Keratinocyte (primary cell): ENCODE measurements around the gene SLC17A3. TPM values are rescaled to one million over a fixed set of nuclear protein-coding genes. Genes with fewer than 3 reads are reported as not detected.

Experiments
- DNase-seq: peaks from one replicate; pipeline ENCODE4 v3.0.0-alpha.2; 2011; ENCODE audit warnings: low read depth, missing footprints, low spot score
- FAIRE-seq: peaks from 2 replicates; lab custom pipeline; 2011; peaks lifted over from hg19 to GRCh38; lab: Jason Lieb, UNC
- H2AFZ ChIP-seq: 2 replicates; pipeline ENCODE4 v1.6.0; 2012; ENCODE audit warnings: low read length, control low read depth, inconsistent platforms; ENCODE audit not compliant: control insufficient read depth
- H3K27ac ChIP-seq: 2 replicates; pipeline ENCODE4 v1.5.1; 2011; ENCODE audit warnings: low read length; ENCODE audit not compliant: control insufficient read depth, insufficient read depth
- H3K27me3 ChIP-seq: 3 replicates; pipeline ENCODE4 v1.6.0; 2011; ENCODE audit warnings: low read length; ENCODE audit not compliant: control insufficient read depth, insufficient read depth; ENCODE audit errors: extremely low read depth
- H3K36me3 ChIP-seq, 2 experiments: 2 replicates in 1 of 2; 3 replicates in 1 of 2; pipeline ENCODE4 v1.5.1; 2011; ENCODE audit warnings: low read length in 2 of 2, mild to moderate bottlenecking in 1 of 2; ENCODE audit not compliant: control insufficient read depth in 2 of 2, insufficient read depth in 2 of 2; ENCODE audit errors: extremely low read depth in 1 of 2
- H3K4me1 ChIP-seq: 3 replicates; pipeline ENCODE4 v1.5.1; 2011; ENCODE audit warnings: low read length; ENCODE audit not compliant: control insufficient read depth, insufficient read depth; ENCODE audit errors: extremely low read depth
- H3K4me2 ChIP-seq: 3 replicates; pipeline ENCODE4 v1.6.0; 2011; ENCODE audit warnings: low read depth, low read length; ENCODE audit not compliant: control insufficient read depth, insufficient read depth; ENCODE audit errors: extremely low read depth
- H3K4me3 ChIP-seq, 3 experiments: fragments of 200-600 bp in 1 of 3; sonication (generic) in 1 of 3; 2 replicates in 2 of 3; 3 replicates in 1 of 3; pipeline ENCODE4 v1.5.1; 2011 to 2016; ENCODE audit warnings: low read length in 3 of 3, mild to moderate bottlenecking in 3 of 3, control low read depth in 2 of 3, inconsistent platforms in 1 of 3, low read depth in 1 of 3, mixed read lengths in 1 of 3, mixed run types in 1 of 3, moderate library complexity in 1 of 3; ENCODE audit not compliant: control insufficient read depth in 2 of 3, insufficient read depth in 2 of 3; ENCODE audit errors: extremely low read depth in 1 of 3
- H3K79me2 ChIP-seq: 2 replicates; pipeline ENCODE4 v1.6.0; 2012; ENCODE audit warnings: low read length; ENCODE audit not compliant: control insufficient read depth, insufficient read depth
- H3K9ac ChIP-seq: 3 replicates; pipeline ENCODE4 v1.6.0; 2011; ENCODE audit warnings: low read length; ENCODE audit not compliant: control insufficient read depth, insufficient read depth; ENCODE audit errors: extremely low read depth
- H3K9me1 ChIP-seq: 3 replicates; pipeline ENCODE4 v1.6.0; 2011; ENCODE audit warnings: low read length; ENCODE audit not compliant: control insufficient read depth, insufficient read depth; ENCODE audit errors: extremely low read depth
- H3K9me3 ChIP-seq: 2 replicates; pipeline ENCODE4 v1.5.1; 2012; ENCODE audit warnings: low read depth, low read length; ENCODE audit not compliant: control insufficient read depth
- H4K20me1 ChIP-seq: 3 replicates; pipeline ENCODE4 v1.6.0; 2011; ENCODE audit warnings: low read length; ENCODE audit not compliant: control insufficient read depth, insufficient read depth; ENCODE audit errors: extremely low read depth
- EZH2 ChIP-seq: IDR thresholded peaks from one replicate; pipeline ENCODE4 v1.6.1; 2012; ENCODE audit warnings: inconsistent platforms, mild to moderate bottlenecking, low read length, moderate library complexity
- dilution Hi-C: fragments of 300-500 bp; cut with MboI; formaldehyde crosslinking; loops from one replicate; pipeline ENCODE4 v1.7.0; 2020; ENCODE audit warnings: low sequenced_read_pairs; ENCODE audit not compliant: extremely low pct_ligation_motif_present
- polyA plus RNA-seq, 5 experiments: library from polyadenylated mRNA; depleted of rRNA in 3 of 5; stranded (reverse) in 3 of 5; stranded (forward) in 1 of 5; unstranded in 1 of 5; fragments of >200 nt; gene quantifications; 1 replicate in 1 of 5; 2 replicates in 3 of 5; 3 replicates in 1 of 5; pipeline versions ENCODE4 v1.2.1 to v1.2.3, GENCODE V29; 2011 to 2012; ENCODE audit warnings: missing spikeins in 2 of 5, low read depth in 1 of 5, low replicate concordance in 1 of 5
- TF ChIP-seq, protein P1 (sequence below), 3 experiments: IDR thresholded peaks in 1 of 3; conservative IDR thresholded peaks in 1 of 3; optimal IDR thresholded peaks in 1 of 3; 2 replicates in 2 of 3; 3 replicates in 1 of 3; pipeline versions ENCODE3 to v1.5.1; 2011; ENCODE audit warnings: low read length in 3 of 3, mild to moderate bottlenecking in 3 of 3, moderate library complexity in 2 of 3, control low read depth in 1 of 3, inconsistent platforms in 1 of 3; ENCODE audit not compliant: insufficient read depth in 2 of 3; ENCODE audit errors: extremely low read depth in 1 of 3

Gene SLC17A3
- polyA plus RNA-seq, 1 donor (not counting 4 experiments of a cell fraction or from before 2014, with no cell fraction given), result not detected

GRCh38 chr6:25899123-25899522 lies 25.1 kb upstream of the SLC17A3 start:
- TF ChIP-seq, protein P1, sequence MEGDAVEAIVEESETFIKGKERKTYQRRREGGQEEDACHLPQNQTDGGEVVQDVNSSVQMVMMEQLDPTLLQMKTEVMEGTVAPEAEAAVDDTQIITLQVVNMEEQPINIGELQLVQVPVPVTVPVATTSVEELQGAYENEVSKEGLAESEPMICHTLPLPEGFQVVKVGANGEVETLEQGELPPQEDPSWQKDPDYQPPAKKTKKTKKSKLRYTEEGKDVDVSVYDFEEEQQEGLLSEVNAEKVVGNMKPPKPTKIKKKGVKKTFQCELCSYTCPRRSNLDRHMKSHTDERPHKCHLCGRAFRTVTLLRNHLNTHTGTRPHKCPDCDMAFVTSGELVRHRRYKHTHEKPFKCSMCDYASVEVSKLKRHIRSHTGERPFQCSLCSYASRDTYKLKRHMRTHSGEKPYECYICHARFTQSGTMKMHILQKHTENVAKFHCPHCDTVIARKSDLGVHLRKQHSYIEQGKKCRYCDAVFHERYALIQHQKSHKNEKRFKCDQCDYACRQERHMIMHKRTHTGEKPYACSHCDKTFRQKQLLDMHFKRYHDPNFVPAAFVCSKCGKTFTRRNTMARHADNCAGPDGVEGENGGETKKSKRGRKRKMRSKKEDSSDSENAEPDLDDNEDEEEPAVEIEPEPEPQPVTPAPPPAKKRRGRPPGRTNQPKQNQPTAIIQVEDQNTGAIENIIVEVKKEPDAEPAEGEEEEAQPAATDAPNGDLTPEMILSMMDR (optimal IDR thresholded peaks at IDR 0.05 in 1 of 3, IDR thresholded peaks at IDR 0.05 in 1 of 3, conservative IDR thresholded peaks at IDR 0.05 in 1 of 3; ENCODE audit: extremely low read depth in 1 of 3, insufficient read depth in 2 of 3, low read length in 3 of 3), result no peak
- no peak for TF ChIP-seq EZH2
- DNase-seq (no peak), FAIRE-seq (no peak)
- Histone ChIP-seq H3K4me3 (no peak overlapping the region), H3K27me3 (no peaks in the 10 kb centered on the region), H4K20me1 (no peaks in the 10 kb centered on the region), H3K4me1 (no peaks in the 10 kb centered on the region), H3K79me2 (no peaks in the 10 kb centered on the region), H3K9me1 (no peaks in the 10 kb centered on the region), H3K36me3 (no peaks in the 10 kb centered on the region), H3K27ac (no peak overlapping the region), H3K9ac (no peak overlapping the region), H3K4me2 (no peak overlapping the region), H2AFZ (no peak overlapping the region), H3K9me3 (no peaks in the 10 kb centered on the region)
- dilution Hi-C loops, result no loop called here

DNA sequence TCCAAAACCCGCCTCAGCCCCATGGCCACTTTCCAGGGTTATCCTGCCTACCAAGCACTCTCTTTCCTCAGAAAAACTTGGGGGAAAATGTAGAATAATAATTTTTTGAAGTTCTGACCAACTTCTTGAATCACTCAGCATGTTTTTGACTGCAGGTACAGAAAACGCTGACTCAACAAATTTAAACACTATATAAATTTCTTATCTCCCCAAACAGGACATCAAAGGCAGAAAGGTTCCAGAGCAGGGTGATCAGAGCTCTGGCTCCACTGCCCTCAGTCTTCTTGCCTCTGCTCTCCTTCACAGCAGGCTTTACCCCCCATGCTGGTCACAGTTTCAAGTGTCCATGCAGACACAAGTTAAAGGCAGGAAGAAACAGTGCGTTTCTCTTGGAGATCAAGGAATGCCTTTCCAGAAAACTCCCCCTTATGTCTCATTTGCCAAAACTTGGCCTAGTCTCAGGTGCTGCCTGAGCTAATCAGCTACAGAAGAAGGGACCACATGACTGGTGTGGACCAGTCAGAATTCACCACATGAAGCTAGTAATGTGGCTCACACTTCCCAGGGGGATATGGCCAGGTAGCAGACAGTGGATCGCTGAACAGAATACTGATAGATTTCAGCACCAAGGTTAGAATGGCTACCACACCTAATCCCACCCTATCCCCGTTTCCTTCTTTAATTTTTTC lies 24.4 kb upstream of the SLC17A3 start:
- Histone ChIP-seq H3K36me3 (no peaks in the 10 kb centered on the region), H3K4me3 (no peak overlapping the region), H3K27ac (no peak overlapping the region), H4K20me1 (no peaks in the 10 kb centered on the region), H3K27me3 (no peaks in the 10 kb centered on the region), H3K4me1 (no peaks in the 10 kb centered on the region), H3K9me3 (no peaks in the 10 kb centered on the region), H3K9me1 (no peaks in the 10 kb centered on the region), H3K79me2 (no peaks in the 10 kb centered on the region), H3K4me2 (no peak overlapping the region), H3K9ac (no peak overlapping the region), H2AFZ (no peak overlapping the region)
- dilution Hi-C loops, result no loop called here
- no peak for FAIRE-seq
- TF ChIP-seq EZH2, result no peak
- TF ChIP-seq, protein P1 (optimal IDR thresholded peaks at IDR 0.05 in 1 of 3, IDR thresholded peaks at IDR 0.05 in 1 of 3, conservative IDR thresholded peaks at IDR 0.05 in 1 of 3; ENCODE audit: extremely low read depth in 1 of 3, insufficient read depth in 2 of 3, low read length in 3 of 3), result no peak
- no peak for DNase-seq
